GM19455 (cell line): ENCODE results near the gene CACNB4.

Experiments used
- ATAC-seq: cut with Tn5 transposase; IDR thresholded peaks from one replicate; pipeline ENCODE4 v1.9.1; 2021; ENCODE audit not compliant: unreplicated experiment

Gene CACNB4

GRCh38 chr2:151793123-151793522, 305.7 kb downstream of the CACNB4 start:
- no peak for ATAC-seq

GRCh38 chr2:151792589-151792988, 306.3 kb downstream of the CACNB4 start:
- no peak for ATAC-seq

- ATAC-seq, result no peak
These were observed 307.3 kb downstream of the CACNB4 start for GRCh38 chr2:151791545-151791944.

GRCh38 chr2:151790689-151791088, 308.2 kb downstream of the CACNB4 start:
- ATAC-seq, result no peak

- ATAC-seq, result no peak
These were observed 309.6 kb downstream of the CACNB4 start for GRCh38 chr2:151789055-151789834.

GRCh38 chr2:151786483-151786882, 312.4 kb downstream of the CACNB4 start:
- no peak for ATAC-seq

GRCh38 chr2:151786077-151786476, 312.8 kb downstream of the CACNB4 start:
- ATAC-seq, result no peak

GRCh38 chr2:151783133-151783520, 315.7 kb downstream of the CACNB4 start:
- no peak for ATAC-seq
